Raji (cell line): ENCODE measurements around the gene TAOK2.

ENCODE experiments used
- POLR2A ChIP-seq: IDR thresholded peaks from 2 replicates; pipeline ENCODE4 v1.6.1; 2011; ENCODE audit warnings: low read depth, low read length, control low read depth; ENCODE audit not compliant: insufficient read depth

The TAOK2 gene

DNA sequence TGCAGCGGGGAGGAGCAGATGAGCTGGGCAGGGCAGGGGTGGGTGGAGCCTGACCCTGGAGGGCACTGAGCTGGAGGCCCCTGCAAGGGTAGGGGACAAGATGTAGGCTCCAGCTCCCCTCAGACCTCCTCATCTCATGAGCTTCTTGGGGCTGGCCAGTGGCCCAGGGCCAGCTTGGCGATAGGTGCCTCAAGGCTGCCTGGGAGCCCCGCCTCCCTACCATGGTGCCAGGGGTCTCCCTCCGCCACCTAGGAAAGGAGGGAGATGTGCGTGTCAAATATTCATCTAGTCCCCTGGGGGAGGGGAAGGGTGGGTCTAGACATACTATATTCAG lies 17.9 kb downstream of the TAOK2 start:
- TF ChIP-seq POLR2A, result no peak

DNA sequence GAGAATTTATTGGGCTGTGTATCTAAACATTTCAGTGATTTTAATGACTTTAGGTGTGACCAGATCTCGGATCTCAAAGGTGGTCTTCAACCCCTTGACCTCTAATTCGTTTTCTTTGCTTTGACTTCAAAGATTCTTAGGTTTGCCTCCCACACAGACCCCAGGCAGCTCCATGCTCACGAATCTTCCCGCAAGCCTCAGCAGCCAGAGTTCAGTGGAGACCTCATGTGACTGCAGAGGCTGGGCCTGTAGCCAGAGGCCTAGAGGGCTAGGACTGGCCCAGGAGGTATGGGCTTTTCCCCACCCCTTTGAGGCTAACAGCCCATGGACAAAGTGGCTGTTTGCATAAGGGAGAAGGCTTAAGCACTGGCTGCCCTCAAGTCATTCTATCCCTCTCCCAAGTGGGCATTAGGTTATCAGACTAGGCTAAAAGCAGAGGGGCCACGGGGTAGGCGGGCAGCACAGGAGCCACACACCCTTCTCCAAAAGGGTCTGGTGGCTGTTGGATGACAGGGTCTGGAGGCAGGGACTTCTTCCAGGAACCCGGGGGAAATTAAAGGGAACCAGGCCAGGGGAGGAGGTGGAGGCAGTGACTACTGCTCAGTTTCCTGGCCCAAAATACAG lies 18.8 kb downstream of the TAOK2 start:
- no peak for TF ChIP-seq POLR2A

- no peak for TF ChIP-seq POLR2A
Measured at GRCh38 chr16:29993191-29993902, 19.7 kb downstream of the TAOK2 start.

DNA sequence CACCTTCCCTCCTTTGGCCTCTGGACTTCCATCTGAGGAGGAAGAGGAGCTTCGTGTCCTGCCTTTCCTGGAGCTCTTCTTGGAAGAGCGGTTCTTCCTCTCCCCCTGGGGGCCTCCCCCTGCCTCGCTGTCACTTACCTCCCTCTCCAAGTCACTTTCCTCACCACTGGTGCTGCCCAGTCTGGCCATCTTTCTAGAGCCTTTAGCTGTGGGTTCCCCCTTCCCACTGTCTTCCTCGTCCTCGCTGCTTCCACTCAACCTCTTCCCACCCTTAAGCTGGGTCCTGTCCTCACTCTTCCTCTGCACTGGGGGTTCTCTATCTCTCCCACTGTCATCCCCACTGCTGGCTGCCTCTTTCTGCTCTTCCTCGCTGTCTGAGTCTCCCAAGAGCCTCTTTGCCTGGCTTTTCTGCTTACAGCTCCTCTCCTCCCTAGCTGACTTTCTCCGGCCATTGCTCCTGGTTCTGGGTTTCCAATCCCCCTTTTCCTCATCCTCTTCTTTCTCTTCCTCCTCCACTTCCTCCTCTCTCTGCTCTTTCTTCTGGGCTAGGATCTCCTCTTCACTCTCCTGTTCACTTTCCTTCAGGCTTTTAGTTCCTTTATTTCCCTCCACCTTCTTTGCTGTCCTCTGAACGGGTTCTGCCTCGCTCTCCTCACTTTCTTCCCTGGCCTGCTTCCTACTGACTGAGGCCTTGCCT lies 20.4 kb downstream of the TAOK2 start:
- no peak for TF ChIP-seq POLR2A

DNA sequence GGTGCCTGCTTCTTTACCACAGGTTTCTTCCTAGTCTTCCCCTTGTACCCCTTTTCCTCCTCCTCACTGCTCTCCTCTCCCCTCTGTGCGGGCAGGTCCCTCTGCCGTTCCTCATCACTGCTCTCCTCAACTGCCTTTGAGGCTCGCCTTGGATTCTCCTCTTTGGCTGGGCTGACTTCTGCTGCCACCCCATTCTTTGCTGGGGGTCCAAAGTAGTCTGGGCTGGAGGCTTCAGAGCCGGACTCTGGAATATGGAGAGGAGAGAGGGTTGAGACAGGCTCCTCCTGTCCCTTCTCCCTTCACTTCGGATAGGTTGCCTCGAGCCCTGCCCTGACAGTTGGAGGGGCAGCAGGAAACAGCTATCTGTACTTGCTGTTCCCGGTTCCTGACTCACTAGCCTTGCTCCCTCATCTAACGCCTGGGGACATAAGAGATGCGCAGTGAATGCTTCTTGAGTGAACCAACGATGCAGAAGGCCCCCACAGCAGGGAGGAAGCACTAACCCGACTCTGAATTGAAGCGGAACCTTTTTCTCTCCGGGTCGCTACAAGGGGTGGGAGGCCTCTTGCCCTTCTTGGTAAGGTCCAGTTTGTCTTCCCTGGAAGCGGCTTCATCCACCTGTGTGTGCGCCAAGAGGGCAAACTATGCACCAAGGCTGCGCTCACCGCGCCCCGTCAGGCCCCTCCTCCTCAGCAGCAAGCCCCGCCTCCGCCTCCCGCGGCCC lies 21.1 kb downstream of the TAOK2 start:
- no peak for TF ChIP-seq POLR2A

GRCh38 chr16:29995324-29995910 lies 21.7 kb downstream of the TAOK2 start, which contains the start of gene HIRIP3:
TSS of gene HIRIP3 (minus strand) at chr16:29995617. CDS start at chr16:29995605, 12 bp downstream.
- peak; percentile 88 for TF ChIP-seq POLR2A

- peak; percentile 74 for TF ChIP-seq POLR2A
Measured at GRCh38 chr16:29995911-29996765, 22.5 kb downstream of the TAOK2 start, which contains the start of gene INO80E. TSS of gene INO80E (plus strand) at chr16:29996241. CDS start at chr16:29996311, 70 bp downstream.

DNA sequence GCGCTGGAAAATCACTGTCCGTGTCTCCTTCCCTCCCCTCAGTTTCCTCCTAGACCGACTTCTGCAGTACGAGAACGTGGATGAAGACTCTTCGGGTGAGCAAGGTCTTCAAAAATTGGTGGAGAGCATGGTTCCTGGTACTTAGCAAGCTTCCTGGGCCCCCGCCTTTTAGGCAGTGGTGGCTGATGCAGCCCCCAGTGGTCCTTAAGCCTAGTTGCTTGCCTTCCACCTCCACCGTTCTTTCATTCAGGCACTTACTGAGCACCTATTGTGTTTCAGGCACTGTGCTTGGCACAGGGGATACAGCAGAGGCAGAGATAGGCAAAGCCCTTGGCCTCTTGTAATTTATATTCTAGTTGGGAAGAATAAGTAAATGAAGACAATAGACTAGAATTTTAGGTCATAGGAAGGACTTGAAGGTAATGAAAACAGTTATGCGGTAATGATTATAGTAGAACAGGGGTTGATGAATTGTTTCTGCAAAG lies 23.1 kb downstream of the TAOK2 start:
- TF ChIP-seq POLR2A, result no peak

GRCh38 chr16:29999605-30000004 lies 25.9 kb downstream of the TAOK2 start:
- TF ChIP-seq POLR2A, result no peak

DNA sequence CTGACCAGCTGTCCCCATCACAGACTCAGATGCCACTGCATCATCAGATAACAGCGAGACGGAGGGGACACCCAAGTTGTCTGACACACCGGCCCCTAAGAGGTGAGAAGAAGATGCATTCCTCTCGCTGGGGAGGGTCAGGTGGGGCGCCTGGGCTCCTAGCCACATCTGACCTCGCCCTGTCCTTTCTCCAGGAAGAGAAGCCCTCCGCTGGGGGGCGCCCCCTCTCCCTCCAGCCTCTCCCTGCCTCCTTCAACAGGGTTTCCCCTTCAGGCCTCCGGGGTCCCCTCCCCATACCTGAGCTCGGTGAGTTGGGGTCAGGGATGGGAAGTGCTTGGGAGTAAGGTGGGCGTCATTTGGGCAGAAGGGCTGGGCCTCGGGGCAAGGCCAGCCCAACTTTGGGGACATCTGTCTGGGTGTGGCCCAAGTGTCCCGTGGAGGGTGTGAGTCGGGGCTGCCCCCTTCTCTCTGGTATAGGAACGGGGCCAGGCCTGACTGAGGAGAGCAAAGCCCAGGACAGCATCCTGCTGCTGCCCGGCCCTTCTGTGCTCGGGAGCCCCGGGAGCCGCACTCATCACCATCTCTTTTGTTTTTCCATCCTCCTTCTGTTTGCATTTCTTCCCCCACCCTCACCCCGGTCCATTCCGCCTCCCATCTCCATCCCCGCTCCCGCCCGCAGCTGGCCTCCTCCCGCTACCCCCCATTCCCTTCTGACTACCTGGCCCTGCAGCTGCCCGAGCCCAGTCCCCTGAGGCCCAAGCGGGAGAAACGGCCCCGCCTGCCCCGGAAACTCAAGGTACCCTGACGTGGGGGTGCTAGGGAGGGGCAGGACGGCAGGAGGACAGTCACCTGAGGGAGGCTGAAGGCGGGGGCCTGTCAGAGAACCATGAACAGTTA lies 27.3 kb downstream of the TAOK2 start:
- no peak for TF ChIP-seq POLR2A

GRCh38 chr16:30002614-30003346 lies 29.1 kb downstream of the TAOK2 start:
- no peak for TF ChIP-seq POLR2A

- no peak for TF ChIP-seq POLR2A
Measured at GRCh38 chr16:30003670-30004423, 30.2 kb downstream of the TAOK2 start.
